Endothelial cell of umbilical vein (primary cell): Measurements from ENCODE around the gene DCAF11. TPM values are rescaled to one million over a fixed set of nuclear protein-coding genes. Genes with fewer than 3 reads are reported as not detected.

ENCODE experiments used
- BruUV-seq: library from RNA; stranded (reverse); fragments of 400-500 nt; replicated peaks from 2 replicates; lab custom pipeline; 2021; lab: Mats Ljungman, UMichigan
- CTCF ChIA-PET: fragments of 300-600, 350-600 bp; sonication (Branson Sonifier 250); formaldehyde crosslinking; loops from one replicate; lab custom pipeline; 2021; ENCODE audit warnings: antibody characterized with exemption, inconsistent platforms; lab: Charles Lee
- POLR2A ChIA-PET: fragments of 300-600, 350-600 bp; sonication (Branson Sonifier 250); formaldehyde crosslinking; loops from one replicate; lab custom pipeline; 2021; ENCODE audit warnings: antibody characterized with exemption, inconsistent platforms; lab: Charles Lee
- DNase-seq: peaks from one replicate; pipeline ENCODE4 v3.0.0-alpha.2; 2011; ENCODE audit warnings: low read depth, low spot score
- FAIRE-seq: peaks from 2 replicates; lab custom pipeline; 2011; peaks lifted over from hg19 to GRCh38; lab: Jason Lieb, UNC
- H2AFZ ChIP-seq: 2 replicates; pipeline ENCODE4 v1.6.0; 2012; ENCODE audit warnings: low read depth, low read length, control low read depth, inconsistent platforms
- H3K27ac ChIP-seq: 2 replicates; pipeline ENCODE4 v1.5.1; 2011; ENCODE audit warnings: low read depth, mild to moderate bottlenecking, control low read depth, low read length, moderate library complexity; ENCODE audit not compliant: insufficient read depth
- H3K27me3 ChIP-seq, 2 experiments: 2 replicates each; pipeline versions ENCODE4 v1.6.0 to v1.6.1; 2011; ENCODE audit warnings: low read length in 2 of 2, mixed read lengths in 1 of 2; ENCODE audit not compliant: control insufficient read depth in 2 of 2, insufficient read depth in 2 of 2
- H3K36me3 ChIP-seq, 2 experiments: 2 replicates in 1 of 2; 3 replicates in 1 of 2; pipeline ENCODE4 v1.5.1; 2011; ENCODE audit warnings: low read length in 2 of 2, mild to moderate bottlenecking in 1 of 2, moderate library complexity in 1 of 2; ENCODE audit not compliant: control insufficient read depth in 2 of 2, insufficient read depth in 2 of 2; ENCODE audit errors: extremely low read depth in 1 of 2
- H3K4me1 ChIP-seq: 3 replicates; pipeline ENCODE4 v1.5.1; 2011; ENCODE audit warnings: mild to moderate bottlenecking, low read length; ENCODE audit not compliant: control insufficient read depth, insufficient read depth; ENCODE audit errors: extremely low read depth
- H3K4me2 ChIP-seq: 2 replicates; pipeline ENCODE4 v1.6.1; 2011; ENCODE audit warnings: low read length, control low read depth, mixed read lengths; ENCODE audit not compliant: insufficient read depth
- H3K4me3 ChIP-seq, 3 experiments: fragments of 200-600 bp in 1 of 3; sonication (generic), shearing (Covaris generic) in 1 of 3; replicated peaks in 1 of 3; 2 replicates each; pipeline ENCODE4 v1.5.1; 2011 to 2016; ENCODE audit warnings: control low read depth in 3 of 3, low read length in 3 of 3, mild to moderate bottlenecking in 2 of 3, inconsistent platforms in 1 of 3, low read depth in 1 of 3, moderate library complexity in 1 of 3; ENCODE audit not compliant: insufficient read depth in 1 of 3
- H3K79me2 ChIP-seq: 2 replicates; pipeline ENCODE4 v1.6.0; 2012; ENCODE audit warnings: low read length, inconsistent platforms; ENCODE audit not compliant: control insufficient read depth, insufficient read depth
- H3K9ac ChIP-seq: replicated peaks from 2 replicates; pipeline ENCODE3; 2011; ENCODE audit warnings: low read length, control low read depth; ENCODE audit not compliant: insufficient read depth; ENCODE audit errors: extremely low read depth
- H3K9me1 ChIP-seq: replicated peaks from 3 replicates; pipeline ENCODE4 v1.6.0; 2011; ENCODE audit warnings: mild to moderate bottlenecking, low read length; ENCODE audit not compliant: control insufficient read depth, insufficient read depth; ENCODE audit errors: extremely low read depth
- H3K9me3 ChIP-seq: replicated peaks from 2 replicates; pipeline ENCODE4 v1.5.1; 2012; ENCODE audit warnings: low read length, inconsistent platforms; ENCODE audit not compliant: control insufficient read depth, insufficient read depth
- H4K20me1 ChIP-seq: replicated peaks from 2 replicates; pipeline ENCODE3; 2011; ENCODE audit warnings: mild to moderate bottlenecking, low read length; ENCODE audit not compliant: control insufficient read depth, insufficient read depth; ENCODE audit errors: extremely low read depth
- CTCF ChIP-seq, 2 donors: IDR thresholded peaks; 1 replicate in 1 of 2; 2 replicates in 1 of 2; pipeline ENCODE4 v1.5.1; 2011; ENCODE audit warnings: low read length in 2 of 2, mild to moderate bottlenecking in 2 of 2, moderate library complexity in 2 of 2, control low read depth in 1 of 2, inconsistent platforms in 1 of 2, low read depth in 1 of 2; ENCODE audit not compliant: insufficient read depth in 1 of 2; ENCODE audit errors: extremely low read depth in 1 of 2
- EZH2 ChIP-seq: IDR thresholded peaks from 2 replicates; pipeline ENCODE4 v1.6.1; 2012; ENCODE audit warnings: borderline replicate concordance, low read depth, mild to moderate bottlenecking, moderate library complexity, low read length, inconsistent platforms; ENCODE audit not compliant: severe bottlenecking
- FOS ChIP-seq: IDR thresholded peaks from 2 replicates; pipeline ENCODE4 v1.6.1; 2011; ENCODE audit warnings: mild to moderate bottlenecking, low read length, moderate library complexity, borderline replicate concordance; ENCODE audit not compliant: insufficient read depth
- GATA2 ChIP-seq: IDR thresholded peaks from 2 replicates; pipeline ENCODE4 v1.7.0; 2011; ENCODE audit warnings: low read depth, mild to moderate bottlenecking, moderate library complexity, mixed read lengths, low read length; ENCODE audit not compliant: insufficient read length, insufficient read depth
- JUN ChIP-seq: IDR thresholded peaks from 2 replicates; pipeline ENCODE4 v1.6.1; 2011; ENCODE audit warnings: borderline replicate concordance, low read depth; ENCODE audit not compliant: insufficient read length, insufficient read depth
- MAX ChIP-seq: IDR thresholded peaks from 2 replicates; pipeline ENCODE4 v1.6.1; 2011; ENCODE audit not compliant: insufficient read depth, insufficient read length
- MYC ChIP-seq: IDR thresholded peaks from one replicate; pipeline ENCODE4 v1.6.1; 2011; ENCODE audit warnings: mild to moderate bottlenecking, low read depth, low read length
- POLR2A ChIP-seq: IDR thresholded peaks from 2 replicates; pipeline ENCODE4 v1.6.1; 2012; ENCODE audit warnings: low read depth, mild to moderate bottlenecking, control low read depth, low read length
- POLR2AphosphoS5 ChIP-seq: IDR thresholded peaks from 2 replicates; pipeline ENCODE4 v1.6.1; 2012; ENCODE audit warnings: low read depth, mild to moderate bottlenecking, control low read depth, low read length, moderate library complexity; ENCODE audit not compliant: insufficient read depth
- dilution Hi-C: fragments of 300-500 bp; cut with MboI; formaldehyde crosslinking; loops from one replicate; pipeline ENCODE4 v1.15.0; 2019; ENCODE audit warnings: low sequenced_read_pairs; ENCODE audit not compliant: extremely low pct_ligation_motif_present
- intact Hi-C: fragments of 100-400 bp; cut with micrococcal nuclease; formaldehyde crosslinking; loops from one replicate; pipeline ENCODE4 v1.10.0; 2022
- polyA plus RNA-seq, 4 experiments: library from polyadenylated mRNA; depleted of rRNA in 3 of 4; stranded (reverse) in 3 of 4; unstranded in 1 of 4; fragments of >200 nt; gene quantifications; 2 replicates each; pipeline versions ENCODE4 v1.2.1 to v1.2.3, GENCODE V29; 2011 to 2012; ENCODE audit warnings: missing spikeins in 1 of 4
- total RNA-seq: library from RNA; stranded (reverse); gene quantifications from 2 replicates; pipeline ENCODE4 v1.2.3, GENCODE V29; 2021

DCAF11 gene
- total and polyA plus RNA-seq, 2 donors (not counting 3 experiments of a cell fraction or from before 2014, with no cell fraction given), result 37.3 to 38.5 TPM

- peaks cover 6 to 23% of the 10 kb centered on the region in 2 experiments for H3K36me3 ChIP-seq
- no peak for DNase-seq
- BruUV-seq, result no TSS peak
- peak overlapping the region; percentile 44 for H3K4me2 ChIP-seq
- H3K27ac ChIP-seq, result no peak overlapping the region
- no peaks in the 10 kb centered on the region for H3K9me3 ChIP-seq
- no peak for FAIRE-seq
- H2AFZ ChIP-seq, result no peak overlapping the region
- CTCF ChIA-PET, result no interaction called here
- POLR2A ChIA-PET, result no interaction called here
- H3K79me2 ChIP-seq, result peaks cover 21% of the 10 kb centered on the region
- H4K20me1 ChIP-seq, result no peaks in the 10 kb centered on the region
- dilution Hi-C loops (no loop called here), intact Hi-C loops (no loop called here)
- H3K4me3 ChIP-seq, result no peak overlapping the region
- TF ChIP-seq JUN, result no peak
- TF ChIP-seq GATA2, result no peak
- TF ChIP-seq FOS, result no peak
- no peak for TF ChIP-seq EZH2
- no peak overlapping the region for H3K9ac ChIP-seq
- no peaks in the 10 kb centered on the region for H3K9me1 ChIP-seq
- H3K27me3 ChIP-seq, result no peaks in the 10 kb centered on the region
- H3K4me1 ChIP-seq, result peaks cover 19% of the 10 kb centered on the region
Observed at GRCh38 chr14:24139272-24139934, 24.8 kb downstream of the DCAF11 start.

- peak; percentile 100 for FAIRE-seq
Observed at GRCh38 chr14:24141097-24141880, 26.7 kb downstream of the DCAF11 start, which contains the start of gene EMC9. Gene EMC9 (minus strand): TSS chr14:24141591. CDS start chr14:24141304, 287 bp downstream.

More at GRCh38 chr14:24141097-24141880, 26.7 kb downstream of the DCAF11 start, which contains the start of gene EMC9:
- TF ChIP-seq POLR2A, result peak; percentile 78
- TF ChIP-seq GATA2, result no peak
- peak; percentile 63 for TF ChIP-seq POLR2AphosphoS5
- TF ChIP-seq EZH2, result no peak
- TF ChIP-seq CTCF (IDR thresholded peaks at IDR 0.05; ENCODE audit: extremely low read depth in 1 of 2, insufficient read depth in 1 of 2, low read depth in 1 of 2, low read length in 2 of 2), result peak; percentile 28 to 53
- TF ChIP-seq FOS, result no peak
- peak; percentile 82 for TF ChIP-seq MAX
- TF ChIP-seq MYC, result no peak
- no peak for TF ChIP-seq JUN
- H3K4me2 ChIP-seq, result peak within 1 kb of the TSS; percentile 73
- dilution Hi-C loops (no loop called here), intact Hi-C loops (loop anchor here (1.0 to 2.0 kb wide), 3 partner anchors 20 to 46 kb away; partner anchors contain the start of genes DCAF11, IRF9, NRL and PCK2)
- peaks cover 6 to 23% of the 10 kb centered on the region in 2 experiments for H3K36me3 ChIP-seq
- peak within 1 kb of the TSS; percentile 57 for H3K9ac ChIP-seq
- peak; percentile 100 for DNase-seq
- peaks cover 24% of the 10 kb centered on the region for H3K4me1 ChIP-seq
- BruUV-seq, result TSS peak; percentile 17
- H3K4me3 ChIP-seq, result peak within 1 kb of the TSS; percentile 79 to 99 (median 81)
- H4K20me1 ChIP-seq, result no peaks in the 10 kb centered on the region
- no peaks in the 10 kb centered on the region for H3K27me3 ChIP-seq
- peaks cover 29% of the 10 kb centered on the region for H3K79me2 ChIP-seq
- H3K9me3 ChIP-seq, result no peaks in the 10 kb centered on the region
- H3K9me1 ChIP-seq, result no peaks in the 10 kb centered on the region
- peak within 1 kb of the TSS; percentile 75 for H2AFZ ChIP-seq
- ChIA-PET POLR2A (interaction anchor here (0.7 to 1.2 kb wide), 4 partner anchors 20 to 101 kb away, joined by 3 to 10 read pairs (median 4); partner anchors contain the start of genes DCAF11, IRF9, NRL and TINF2), CTCF (interaction anchor here (0.9 to 2.1 kb wide), 12 partner anchors 13 to 290 kb away, joined by 3 to 12 read pairs (median 4); partner anchors contain the start of genes DCAF11, IRF9, MDP1 and NRL)
- peak within 1 kb of the TSS; percentile 42 for H3K27ac ChIP-seq
